IMR-90 (cell line): ENCODE data around the gene KCNA10. TPM values are rescaled to one million over a fixed set of nuclear protein-coding genes. Genes with fewer than 3 reads are reported as not detected.

Experiments
- ATAC-seq: fragments of 200-7000 bp; cut with Tn5 transposase; 2 replicates; pipeline ENCODE4 v1.9.1; 2020; ENCODE audit warnings: low read depth, mild to moderate bottlenecking, moderate library complexity
- BruUV-seq: library from RNA; stranded (reverse); fragments of 400-500 nt; replicated peaks from 2 replicates; lab custom pipeline; 2021; lab: Mats Ljungman, UMichigan
- CTCF ChIA-PET: fragments of 300-600 bp; formaldehyde crosslinking; extraction: SDS; loops from one replicate; lab custom pipeline; 2021; ENCODE audit warnings: antibody characterized with exemption; lab: Yijun Ruan, JAX
- POLR2A ChIA-PET: fragments of 300-600 bp; sonication (Branson Sonifier 250); formaldehyde crosslinking; loops from one replicate; lab custom pipeline; 2022; ENCODE audit warnings: antibody characterized with exemption; ENCODE audit not compliant: unreplicated experiment; lab: Charles Lee
- DNase-seq: peaks from one replicate; pipeline ENCODE4 v3.0.0; 2013
- H2AFZ ChIP-seq: replicated peaks from 2 replicates; pipeline ENCODE3; 2013; ENCODE audit warnings: low read length, mild to moderate bottlenecking; ENCODE audit not compliant: poor library complexity
- H2AK5ac ChIP-seq: 2 replicates; pipeline ENCODE4 v1.6.1; 2013; ENCODE audit warnings: low read depth, low read length, inconsistent platforms
- H2AK9ac ChIP-seq: replicated peaks from 2 replicates; pipeline ENCODE3; 2013; ENCODE audit warnings: mild to moderate bottlenecking, low read depth, low read length, moderate library complexity; ENCODE audit not compliant: poor library complexity
- H2BK120ac ChIP-seq: 2 replicates; pipeline ENCODE4 v1.6.1; 2013; ENCODE audit warnings: low read depth, low read length, inconsistent platforms
- H2BK15ac ChIP-seq: 3 replicates; pipeline ENCODE4 v1.6.1; 2013; ENCODE audit warnings: low read depth, low read length, inconsistent platforms
- H2BK20ac ChIP-seq: 2 replicates; pipeline ENCODE4 v1.6.1; 2013; ENCODE audit warnings: low read depth, mild to moderate bottlenecking, inconsistent platforms, low read length, moderate library complexity
- H2BK5ac ChIP-seq: 2 replicates; pipeline ENCODE4 v1.6.1; 2013; ENCODE audit warnings: mild to moderate bottlenecking, low read depth, low read length, inconsistent platforms; ENCODE audit not compliant: poor library complexity, severe bottlenecking
- H3K14ac ChIP-seq: replicated peaks from 2 replicates; pipeline ENCODE4 v1.6.1; 2013; ENCODE audit warnings: low read depth, low read length, inconsistent platforms
- H3K18ac ChIP-seq: 2 replicates; pipeline ENCODE4 v1.6.1; 2013; ENCODE audit warnings: low read depth, low read length, control low read depth
- H3K23ac ChIP-seq: 2 replicates; pipeline ENCODE4 v1.6.1; 2013; ENCODE audit warnings: low read depth, low read length, inconsistent platforms
- H3K27ac ChIP-seq: 2 replicates; pipeline ENCODE4 v1.5.1; 2013; ENCODE audit warnings: mild to moderate bottlenecking, control low read depth, low read length; ENCODE audit not compliant: insufficient read depth
- H3K27me3 ChIP-seq: 2 replicates; pipeline ENCODE4 v1.6.1; 2013; ENCODE audit warnings: low read length; ENCODE audit not compliant: control insufficient read depth, insufficient read depth
- H3K36me3 ChIP-seq: 2 replicates; pipeline ENCODE4 v1.6.1; 2013; ENCODE audit warnings: low read length, mixed read lengths; ENCODE audit not compliant: control insufficient read depth, insufficient read depth
- H3K4ac ChIP-seq: 2 replicates; pipeline ENCODE4 v1.6.1; 2013; ENCODE audit warnings: low read depth, low read length, inconsistent platforms
- H3K4me1 ChIP-seq: 2 replicates; pipeline ENCODE4 v1.6.1; 2013; ENCODE audit warnings: low read length, mixed read lengths; ENCODE audit not compliant: control insufficient read depth, insufficient read depth
- H3K4me2 ChIP-seq: 2 replicates; pipeline ENCODE4 v1.6.1; 2013; ENCODE audit warnings: low read depth, mild to moderate bottlenecking, control low read depth, low read length, moderate library complexity
- H3K4me3 ChIP-seq: 2 replicates; pipeline ENCODE4 v1.5.1; 2013; ENCODE audit warnings: low read depth, mild to moderate bottlenecking, control low read depth, low read length, moderate library complexity; ENCODE audit not compliant: insufficient read depth
- H3K56ac ChIP-seq: 2 replicates; pipeline ENCODE4 v1.6.1; 2013; ENCODE audit warnings: low read length, inconsistent platforms; ENCODE audit not compliant: insufficient read depth; ENCODE audit errors: extremely low read depth
- H3K79me1 ChIP-seq, 2 experiments: 2 replicates each; pipeline ENCODE4 v1.6.1; 2013; ENCODE audit warnings: low read length in 2 of 2, inconsistent platforms in 1 of 2, low read depth in 1 of 2
- H3K9ac ChIP-seq: 2 replicates; pipeline ENCODE4 v1.6.1; 2013; ENCODE audit warnings: low read depth, low read length, control low read depth
- H3K9me1 ChIP-seq: 2 replicates; pipeline ENCODE4 v1.6.1; 2013; ENCODE audit warnings: low read length, inconsistent platforms; ENCODE audit not compliant: insufficient read depth
- H3K9me3 ChIP-seq: 2 replicates; pipeline ENCODE4 v1.6.1; 2013; ENCODE audit warnings: low read length; ENCODE audit not compliant: control insufficient read depth, insufficient read depth
- H4K20me1 ChIP-seq: 2 replicates; pipeline ENCODE4 v1.6.1; 2013; ENCODE audit warnings: low read length, inconsistent platforms; ENCODE audit not compliant: insufficient read depth
- H4K5ac ChIP-seq: 2 replicates; pipeline ENCODE4 v1.6.1; 2013; ENCODE audit warnings: mild to moderate bottlenecking, low read depth, low read length, control low read depth
- H4K8ac ChIP-seq, 2 experiments: 2 replicates each; pipeline ENCODE4 v1.6.1; 2013; ENCODE audit warnings: low read depth in 2 of 2, low read length in 2 of 2, control low read depth in 1 of 2, inconsistent platforms in 1 of 2
- H4K91ac ChIP-seq: 2 replicates; pipeline ENCODE4 v1.6.1; 2013; ENCODE audit warnings: low read depth, low read length, inconsistent platforms; ENCODE audit not compliant: insufficient read depth
- CEBPB ChIP-seq: IDR thresholded peaks from 2 replicates; pipeline ENCODE4 v1.6.1; 2012; ENCODE audit warnings: low read depth, low read length, improper control_type of control experiment
- CHD1 ChIP-seq: IDR thresholded peaks from 2 replicates; pipeline ENCODE4 v1.6.1; 2012; ENCODE audit warnings: low read depth, low read length, improper control_type of control experiment
- MAFK ChIP-seq: IDR thresholded peaks from 2 replicates; pipeline ENCODE4 v1.6.1; 2012; ENCODE audit warnings: low read depth, low read length, improper control_type of control experiment
- MAZ ChIP-seq: IDR thresholded peaks from 2 replicates; pipeline ENCODE4 v1.6.1; 2012; ENCODE audit warnings: low read depth, mild to moderate bottlenecking, low read length, improper control_type of control experiment, moderate library complexity, borderline replicate concordance
- NFE2L2 ChIP-seq: fragments of 150-350 bp; IDR thresholded peaks from 2 replicates; pipeline ENCODE4 v1.6.1; 2016; ENCODE audit warnings: low read depth, mild to moderate bottlenecking, low read length
- POLR2A ChIP-seq: IDR thresholded peaks from 2 replicates; pipeline ENCODE4 v1.6.1; 2012; ENCODE audit warnings: mild to moderate bottlenecking, low read depth, low read length
- RAD21 ChIP-seq: IDR thresholded peaks from 2 replicates; pipeline ENCODE4 v1.6.1; 2012; ENCODE audit warnings: low read length, improper control_type of control experiment
- RCOR1 ChIP-seq: IDR thresholded peaks from 2 replicates; pipeline ENCODE4 v1.6.1; 2012; ENCODE audit warnings: mild to moderate bottlenecking, low read length, improper control_type of control experiment; ENCODE audit not compliant: insufficient replicate concordance
- RFX5 ChIP-seq: IDR thresholded peaks from 2 replicates; pipeline ENCODE4 v1.8.0; 2012; ENCODE audit warnings: low read depth, mild to moderate bottlenecking, low read length, moderate library complexity
- WGBS, 2 experiments: methylation state at CpG; one replicate each; pipeline versions ENCODE4 v1.1.5 to v1.1.7; 2013; ENCODE audit warnings: missing lambda C conversion rate in 2 of 2; ENCODE audit not compliant: insufficient read length in 1 of 2; ENCODE audit errors: extremely low coverage in 2 of 2; 5-methylcytosine and 5-hydroxymethylcytosine counted together
- dilution Hi-C: fragments of 300-500 bp; cut with HindIII; formaldehyde crosslinking; loops from one replicate; pipeline ENCODE4 v1.14.3; 2018; ENCODE audit warnings: low sequenced_read_pairs; ENCODE audit not compliant: unreplicated experiment
- in situ Hi-C: fragments of 300-500 bp; cut with MboI; formaldehyde crosslinking; loops from 3 replicates; pipeline ENCODE4 v1.14.3; 2019; ENCODE audit warnings: low sequenced_read_pairs, inconsistent platforms, mixed read lengths
- intact Hi-C: fragments of 100-400 bp; cut with micrococcal nuclease; formaldehyde crosslinking; loops from 2 replicates; pipeline ENCODE4 v1.10.0; 2022
- polyA plus RNA-seq, 3 experiments: library from polyadenylated mRNA; depleted of rRNA; stranded (reverse); fragments of >200 nt; gene quantifications; 2 replicates each; pipeline ENCODE4 v1.2.3, GENCODE V29; 2012; ENCODE audit warnings: low replicate concordance in 1 of 3
- total RNA-seq: library from RNA; depleted of rRNA; stranded (reverse); fragments of >200 nt; gene quantifications from 2 replicates; pipeline ENCODE4 v1.2.3, GENCODE V29; 2012
- TF ChIP-seq, protein P1 (sequence below): conservative IDR thresholded peaks from 2 replicates; pipeline ENCODE4 v1.5.1; 2012; ENCODE audit warnings: mild to moderate bottlenecking, low read depth, low read length, improper control_type of control experiment
- TF ChIP-seq, protein P2 (sequence below): fragments of 150-350 bp; IDR thresholded peaks from 2 replicates; pipeline ENCODE4 v1.6.1; 2017; ENCODE audit warnings: mild to moderate bottlenecking, antibody characterized with exemption, low read length, low read depth

Gene KCNA10
- total and polyA plus RNA-seq, 2 of the 4 experiments (the other 2 are of a cell fraction), result not detected

DNA sequence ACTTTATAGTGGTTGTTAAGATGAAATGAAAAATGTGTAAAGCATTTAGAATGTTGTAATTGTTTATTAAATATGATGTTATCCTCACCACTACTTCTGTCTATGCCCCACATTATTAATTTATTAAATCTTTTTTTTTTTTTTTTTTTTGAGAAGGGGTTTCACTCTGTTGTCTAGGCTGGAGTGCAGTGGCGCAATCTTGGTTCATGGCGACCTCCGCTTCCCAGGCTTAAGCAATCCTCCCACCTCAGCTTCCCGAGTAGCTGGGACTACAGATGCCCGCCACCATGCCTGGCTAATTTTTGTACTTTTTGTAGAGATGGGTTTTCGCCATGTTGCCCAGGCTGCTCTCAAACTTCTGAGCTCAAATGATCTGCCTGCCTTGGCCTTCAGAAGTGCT lies 7.5 kb downstream of the KCNA10 start:
- Histone ChIP-seq H3K4me3 (no peak overlapping the region), H3K4me2 (no peak overlapping the region), H3K9me3 (no peaks in the 10 kb centered on the region; the same call in 1 of the 2 replicates), H3K23ac (no peak overlapping the region), H2AK5ac (no peak overlapping the region), H3K79me1 (no peaks in the 10 kb centered on the region), H3K27ac (no peak overlapping the region), H2AFZ (no peak overlapping the region), H3K9me1 (no peaks in the 10 kb centered on the region; the same call in 1 of the 2 replicates), H4K5ac (no peak overlapping the region), H3K4ac (no peak overlapping the region), H3K4me1 (no peaks in the 10 kb centered on the region), H2BK120ac (no peak overlapping the region), H4K20me1 (no peaks in the 10 kb centered on the region), H3K18ac (no peak overlapping the region), H2AK9ac (no peak overlapping the region), H4K91ac (no peak overlapping the region), H2BK20ac (no peak overlapping the region), H3K27me3 (peaks cover 22% of the 10 kb centered on the region), H3K9ac (no peak overlapping the region), H3K56ac (no peak overlapping the region), H3K14ac (no peak overlapping the region), H2BK5ac (no peak overlapping the region), H4K8ac (no peak overlapping the region), H3K36me3 (no peaks in the 10 kb centered on the region), H2BK15ac (no peak overlapping the region)
- intact Hi-C loops, result no loop called here
- DNase-seq, result no peak
- in situ Hi-C loops, result no loop called here
- ChIA-PET POLR2A (no interaction called here), CTCF (no interaction called here)
- no CpG with 5 or more reads among the region's 6 CpGs for WGBS, 2 experiments
- dilution Hi-C loops, result no loop called here
- TF ChIP-seq RFX5, result no peak
- TF ChIP-seq NFE2L2, result no peak
- TF ChIP-seq, protein P1, sequence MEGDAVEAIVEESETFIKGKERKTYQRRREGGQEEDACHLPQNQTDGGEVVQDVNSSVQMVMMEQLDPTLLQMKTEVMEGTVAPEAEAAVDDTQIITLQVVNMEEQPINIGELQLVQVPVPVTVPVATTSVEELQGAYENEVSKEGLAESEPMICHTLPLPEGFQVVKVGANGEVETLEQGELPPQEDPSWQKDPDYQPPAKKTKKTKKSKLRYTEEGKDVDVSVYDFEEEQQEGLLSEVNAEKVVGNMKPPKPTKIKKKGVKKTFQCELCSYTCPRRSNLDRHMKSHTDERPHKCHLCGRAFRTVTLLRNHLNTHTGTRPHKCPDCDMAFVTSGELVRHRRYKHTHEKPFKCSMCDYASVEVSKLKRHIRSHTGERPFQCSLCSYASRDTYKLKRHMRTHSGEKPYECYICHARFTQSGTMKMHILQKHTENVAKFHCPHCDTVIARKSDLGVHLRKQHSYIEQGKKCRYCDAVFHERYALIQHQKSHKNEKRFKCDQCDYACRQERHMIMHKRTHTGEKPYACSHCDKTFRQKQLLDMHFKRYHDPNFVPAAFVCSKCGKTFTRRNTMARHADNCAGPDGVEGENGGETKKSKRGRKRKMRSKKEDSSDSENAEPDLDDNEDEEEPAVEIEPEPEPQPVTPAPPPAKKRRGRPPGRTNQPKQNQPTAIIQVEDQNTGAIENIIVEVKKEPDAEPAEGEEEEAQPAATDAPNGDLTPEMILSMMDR, result no peak
- TF ChIP-seq, protein P2, sequence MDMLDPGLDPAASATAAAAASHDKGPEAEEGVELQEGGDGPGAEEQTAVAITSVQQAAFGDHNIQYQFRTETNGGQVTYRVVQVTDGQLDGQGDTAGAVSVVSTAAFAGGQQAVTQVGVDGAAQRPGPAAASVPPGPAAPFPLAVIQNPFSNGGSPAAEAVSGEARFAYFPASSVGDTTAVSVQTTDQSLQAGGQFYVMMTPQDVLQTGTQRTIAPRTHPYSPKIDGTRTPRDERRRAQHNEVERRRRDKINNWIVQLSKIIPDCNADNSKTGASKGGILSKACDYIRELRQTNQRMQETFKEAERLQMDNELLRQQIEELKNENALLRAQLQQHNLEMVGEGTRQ, result no peak
- no peak for TF ChIP-seq CEBPB
- TF ChIP-seq RCOR1, result no peak
- TF ChIP-seq POLR2A, result no peak
- TF ChIP-seq MAZ, result no peak
- no peak for TF ChIP-seq RAD21
- TF ChIP-seq CHD1, result no peak
- TF ChIP-seq MAFK, result no peak
- ATAC-seq, result no peak
- BruUV-seq, result no TSS peak
